HepG2 (cell line): Measurements from ENCODE around the gene TANGO6. TPM values are rescaled to one million over a fixed set of nuclear protein-coding genes. Genes with fewer than 3 reads are reported as not detected.

Experiments used
- AGO1 ChIP-seq: fragments of 200-400 bp; formaldehyde crosslinking; IDR thresholded peaks from 2 replicates; pipeline ENCODE4 v1.6.1; 2017; ENCODE audit warnings: mild to moderate bottlenecking, low read depth, low read length, moderate library complexity; ENCODE audit not compliant: poor library complexity, severe bottlenecking
- ATF4 ChIP-seq, 2 experiments: fragments of 450-650 bp in 1 of 2; sonication (generic) in 1 of 2; formaldehyde crosslinking; IDR thresholded peaks; 2 replicates each; pipeline versions ENCODE4 v1.5.0 to v1.8.0; 2020 to 2022; ENCODE audit warnings: mild to moderate bottlenecking in 1 of 2, missing genetic modification reagents in 1 of 2
- CCAR2 ChIP-seq: fragments of 200-400 bp; formaldehyde crosslinking; optimal IDR thresholded peaks from 2 replicates; pipeline ENCODE3; 2018; ENCODE audit warnings: low read depth, mild to moderate bottlenecking, low read length, moderate library complexity
- KDM2A ChIP-seq: sonication (generic); formaldehyde crosslinking; IDR thresholded peaks from 2 replicates; pipeline ENCODE4 v1.4.0; 2020; ENCODE audit warnings: low read depth, missing genetic modification reagents, borderline replicate concordance
- POLR2AphosphoS2 ChIP-seq: IDR thresholded peaks from 2 replicates; pipeline ENCODE4 v1.6.1; 2011; ENCODE audit warnings: low read depth, low read length, improper control_type of control experiment
- PRMT3 ChIP-seq: sonication (generic); formaldehyde crosslinking; IDR thresholded peaks from 2 replicates; pipeline ENCODE4 v1.8.1; 2022; ENCODE audit warnings: low read depth, mild to moderate bottlenecking, moderate library complexity, missing genetic modification reagents, borderline replicate concordance
- SP1 ChIP-seq, 2 experiments: fragments of 450-650 bp in 1 of 2; sonication (generic) in 1 of 2; formaldehyde crosslinking in 1 of 2; IDR thresholded peaks; 2 replicates each; pipeline versions ENCODE4 v1.4.0 to v1.6.1; 2016 to 2020; ENCODE audit warnings: missing genetic modification reagents in 1 of 2
- ZNF230 ChIP-seq: sonication (generic); formaldehyde crosslinking; IDR thresholded peaks from 2 replicates; pipeline ENCODE4 v1.4.0; 2020; ENCODE audit warnings: mild to moderate bottlenecking, missing genetic modification reagents
- ZNF234 ChIP-seq: sonication (generic); formaldehyde crosslinking; conservative IDR thresholded peaks from 2 replicates; pipeline ENCODE4 v1.5.1; 2020; ENCODE audit warnings: mild to moderate bottlenecking, missing genetic modification reagents
- ZNF710 ChIP-seq: sonication (generic); formaldehyde crosslinking; IDR thresholded peaks from 2 replicates; pipeline ENCODE4 v1.5.0; 2020; ENCODE audit warnings: mild to moderate bottlenecking, missing genetic modification reagents, borderline replicate concordance
- ZNF781 ChIP-seq: sonication (generic); formaldehyde crosslinking; IDR thresholded peaks from 2 replicates; pipeline ENCODE4 v1.5.1; 2020; ENCODE audit warnings: borderline replicate concordance, mild to moderate bottlenecking, missing genetic modification reagents; ENCODE audit errors: not compliant biosample characterization
- polyA plus RNA-seq, 8 experiments: library from polyadenylated mRNA; depleted of rRNA in 3 of 8; stranded (reverse) in 7 of 8; unstranded in 1 of 8; fragments of >200 nt; fragmentation: Illumina TruSeq in 4 of 8; extraction: Trizol in 4 of 8; gene quantifications; 2 replicates each; pipeline versions ENCODE4 v1.2.1 to v1.2.3, GENCODE V29; 2011 to 2016; ENCODE audit warnings: low read depth in 4 of 8, missing spikeins in 1 of 8, mixed read lengths in 1 of 8; ENCODE audit not compliant: insufficient read depth in 1 of 8
- total RNA-seq, 5 experiments: library from RNA; depleted of rRNA; stranded (reverse); fragments of >200 nt; fragmentation: Illumina TruSeq; extraction: Trizol; gene quantifications; 2 replicates each; pipeline ENCODE4 v1.2.3, GENCODE V29; 2016; ENCODE audit warnings: low read depth in 1 of 5
- TF ChIP-seq, protein P1 (sequence below): sonication (generic); formaldehyde crosslinking; IDR thresholded peaks from 2 replicates; pipeline ENCODE4 v1.4.0; 2020; ENCODE audit warnings: mild to moderate bottlenecking, missing genetic modification reagents

The TANGO6 gene
- total and polyA plus RNA-seq, 2 of the 13 experiments (the other 11 are each of a cell fraction or from before 2014, with no cell fraction given): 7.2 to 13.3 TPM

- TF ChIP-seq ATF4 (CRISPR knock-in tag; IDR thresholded peaks at IDR 0.05): 0 out of 4 replicates have a peak, but pooled peaks of 1 of the 2 experiments have one; percentile 11
- TF ChIP-seq, protein P1, sequence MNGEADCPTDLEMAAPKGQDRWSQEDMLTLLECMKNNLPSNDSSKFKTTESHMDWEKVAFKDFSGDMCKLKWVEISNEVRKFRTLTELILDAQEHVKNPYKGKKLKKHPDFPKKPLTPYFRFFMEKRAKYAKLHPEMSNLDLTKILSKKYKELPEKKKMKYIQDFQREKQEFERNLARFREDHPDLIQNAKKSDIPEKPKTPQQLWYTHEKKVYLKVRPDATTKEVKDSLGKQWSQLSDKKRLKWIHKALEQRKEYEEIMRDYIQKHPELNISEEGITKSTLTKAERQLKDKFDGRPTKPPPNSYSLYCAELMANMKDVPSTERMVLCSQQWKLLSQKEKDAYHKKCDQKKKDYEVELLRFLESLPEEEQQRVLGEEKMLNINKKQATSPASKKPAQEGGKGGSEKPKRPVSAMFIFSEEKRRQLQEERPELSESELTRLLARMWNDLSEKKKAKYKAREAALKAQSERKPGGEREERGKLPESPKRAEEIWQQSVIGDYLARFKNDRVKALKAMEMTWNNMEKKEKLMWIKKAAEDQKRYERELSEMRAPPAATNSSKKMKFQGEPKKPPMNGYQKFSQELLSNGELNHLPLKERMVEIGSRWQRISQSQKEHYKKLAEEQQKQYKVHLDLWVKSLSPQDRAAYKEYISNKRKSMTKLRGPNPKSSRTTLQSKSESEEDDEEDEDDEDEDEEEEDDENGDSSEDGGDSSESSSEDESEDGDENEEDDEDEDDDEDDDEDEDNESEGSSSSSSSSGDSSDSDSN (CRISPR knock-in tag): peak; percentile 73
- peak; percentile 72; the same call in 1 of the 2 replicates for TF ChIP-seq KDM2A (CRISPR knock-in tag)
- TF ChIP-seq ZNF710 (CRISPR knock-in tag): peak; percentile 53; the same call in 1 of the 2 replicates
- 0 out of 2 replicates have a peak, but pooled peaks have one; percentile 0 for TF ChIP-seq PRMT3 (CRISPR knock-in tag)
- no peak for TF ChIP-seq SP1 (IDR thresholded peaks at IDR 0.05)
- TF ChIP-seq SP1 (CRISPR knock-in tag; IDR thresholded peaks at IDR 0.05): peak; percentile 44; the same call in 1 of the 2 replicates
- peak; percentile 53 for TF ChIP-seq AGO1
- no peak for TF ChIP-seq ZNF781 (CRISPR knock-in tag)
- TF ChIP-seq ZNF230 (CRISPR knock-in tag): 0 out of 2 replicates have a peak, but pooled peaks have one; percentile 2
- 0 out of 2 replicates have a peak, but pooled peaks have one; percentile 21 for TF ChIP-seq ZNF234 (CRISPR knock-in tag)
- 0 out of 2 replicates have a peak, but pooled peaks have one; percentile 6 for TF ChIP-seq POLR2AphosphoS2
- no peak for TF ChIP-seq CCAR2
Measured at GRCh38 chr16:69131839-69132423, 288.6 kb downstream of the TANGO6 start (continued).
